HG02943 (cell line): ENCODE results near the gene LINC01488.

ENCODE experiments used
- ATAC-seq: cut with Tn5 transposase; IDR thresholded peaks from one replicate; pipeline ENCODE4 v1.9.1; 2021; ENCODE audit warnings: mild to moderate bottlenecking, low read depth, moderate library complexity; ENCODE audit not compliant: unreplicated experiment

Gene LINC01488

GRCh38 chr11:69444381-69445130, 36.9 kb upstream of the LINC01488 start:
- no peak for ATAC-seq

- ATAC-seq = no peak
Observed at GRCh38 chr11:69445131-69445470, 36.4 kb upstream of the LINC01488 start.

- ATAC-seq = no peak
Observed at GRCh38 chr11:69446108-69446507, 35.4 kb upstream of the LINC01488 start.

- ATAC-seq = no peak
Observed at GRCh38 chr11:69447786-69448185, 33.7 kb upstream of the LINC01488 start.

GRCh38 chr11:69448471-69449284, 32.8 kb upstream of the LINC01488 start:
- ATAC-seq = no peak

GRCh38 chr11:69449320-69450063, 32.0 kb upstream of the LINC01488 start:
- ATAC-seq = no peak

GRCh38 chr11:69450064-69450856, 31.2 kb upstream of the LINC01488 start:
- no peak for ATAC-seq

GRCh38 chr11:69450857-69451220, 30.6 kb upstream of the LINC01488 start:
- ATAC-seq = no peak

- ATAC-seq = no peak
Observed at GRCh38 chr11:69451289-69451688, 30.2 kb upstream of the LINC01488 start.

GRCh38 chr11:69452206-69452987, 29.1 kb upstream of the LINC01488 start:
- no peak for ATAC-seq

GRCh38 chr11:69453151-69453550, 28.3 kb upstream of the LINC01488 start:
- ATAC-seq = no peak

- no peak for ATAC-seq
Observed at GRCh38 chr11:69454018-69454417, 27.4 kb upstream of the LINC01488 start.

GRCh38 chr11:69455969-69456368, 25.5 kb upstream of the LINC01488 start:
- ATAC-seq = no peak

- no peak for ATAC-seq
Observed at GRCh38 chr11:69456712-69457111, 24.8 kb upstream of the LINC01488 start.

GRCh38 chr11:69459848-69460539, 21.5 kb upstream of the LINC01488 start:
- ATAC-seq = no peak

GRCh38 chr11:69460540-69461257, 20.8 kb upstream of the LINC01488 start:
- no peak for ATAC-seq

- no peak for ATAC-seq
Observed at GRCh38 chr11:69461272-69461962, 20.0 kb upstream of the LINC01488 start.
